Hematopoietic multipotent progenitor cell (in vitro differentiated cells): ENCODE measurements around the gene WHAMM. TPM values are rescaled to one million over a fixed set of nuclear protein-coding genes. Genes with fewer than 3 reads are reported as not detected.

ENCODE experiments used
- total RNA-seq: library from RNA; depleted of rRNA; stranded (reverse); fragments of >200 nt; gene quantifications from one replicate; pipeline ENCODE4 v1.2.3, GENCODE V29; 2012

The WHAMM gene
- total RNA-seq, 1 donor = 6.7 TPM

Other genes starting within 250 kb of the WHAMM start
- 0.27 TPM for gene CPEB1, start 162.3 kb upstream of the WHAMM start, total RNA-seq
- 0.54 TPM for gene AP3B2, start 99.8 kb upstream of the WHAMM start, total RNA-seq
- gene FSD2, start 3.6 kb upstream of the WHAMM start, total RNA-seq = not detected
- 14.8 TPM for gene HOMER2, start 143.1 kb downstream of the WHAMM start, total RNA-seq
- 13.5 TPM for gene RAMAC, start 176.6 kb downstream of the WHAMM start, total RNA-seq
- 13.2 TPM for gene C15orf40, start 202.0 kb downstream of the WHAMM start, total RNA-seq